Lower leg skin (tissue), 4 donors: Measurements from ENCODE around the gene SORBS2. TPM values are rescaled to one million over a fixed set of nuclear protein-coding genes. Genes with fewer than 3 reads are reported as not detected.

Experiments used
- DNase-seq, 2 donors: peaks; one replicate each; pipeline ENCODE4 v3.0.0-alpha.2; 2019; ENCODE audit warnings: low spot score in 2 of 2
- H3K4me3 ChIP-seq: fragments of 200-600 bp; sonication (generic); 2 replicates; pipeline ENCODE4 v1.5.1; 2017; ENCODE audit warnings: mild to moderate bottlenecking, low read depth; ENCODE audit not compliant: poor library complexity, severe bottlenecking
- POLR2A ChIP-seq, 2 donors: fragments of 450-650 bp; IDR thresholded peaks; one replicate each; pipeline ENCODE4 v1.6.1; 2016 to 2017; ENCODE audit warnings: antibody characterized with exemption in 2 of 2, mild to moderate bottlenecking in 1 of 2, moderate library complexity in 1 of 2
- WGBS, 2 donors: methylation state at CpG; one replicate each; pipeline ENCODE4 v1.1.5; 2018; 5-methylcytosine and 5-hydroxymethylcytosine counted together
- intact Hi-C: fragments of 100-400 bp; cut with DNase I; formaldehyde crosslinking; loops from one replicate; pipeline ENCODE4 v1.15.0; 2023; ENCODE audit warnings: low total_unique reads
- total RNA-seq, 4 donors: library from RNA; depleted of rRNA; stranded (reverse); fragments of >200 nt; gene quantifications; one replicate each; pipeline ENCODE4 v1.1.0, GENCODE V29; 2016
- TF ChIP-seq, protein P1 (sequence below), 3 donors: fragments of 450-650 bp; IDR thresholded peaks; one replicate each; pipeline ENCODE4 v1.5.1; 2016; ENCODE audit warnings: antibody characterized with exemption in 3 of 3, mild to moderate bottlenecking in 3 of 3, moderate library complexity in 2 of 3

The SORBS2 gene
- total RNA-seq, 4 donors from 2014 or later: 10.5 to 34.7 (median 20.6) TPM

DNA sequence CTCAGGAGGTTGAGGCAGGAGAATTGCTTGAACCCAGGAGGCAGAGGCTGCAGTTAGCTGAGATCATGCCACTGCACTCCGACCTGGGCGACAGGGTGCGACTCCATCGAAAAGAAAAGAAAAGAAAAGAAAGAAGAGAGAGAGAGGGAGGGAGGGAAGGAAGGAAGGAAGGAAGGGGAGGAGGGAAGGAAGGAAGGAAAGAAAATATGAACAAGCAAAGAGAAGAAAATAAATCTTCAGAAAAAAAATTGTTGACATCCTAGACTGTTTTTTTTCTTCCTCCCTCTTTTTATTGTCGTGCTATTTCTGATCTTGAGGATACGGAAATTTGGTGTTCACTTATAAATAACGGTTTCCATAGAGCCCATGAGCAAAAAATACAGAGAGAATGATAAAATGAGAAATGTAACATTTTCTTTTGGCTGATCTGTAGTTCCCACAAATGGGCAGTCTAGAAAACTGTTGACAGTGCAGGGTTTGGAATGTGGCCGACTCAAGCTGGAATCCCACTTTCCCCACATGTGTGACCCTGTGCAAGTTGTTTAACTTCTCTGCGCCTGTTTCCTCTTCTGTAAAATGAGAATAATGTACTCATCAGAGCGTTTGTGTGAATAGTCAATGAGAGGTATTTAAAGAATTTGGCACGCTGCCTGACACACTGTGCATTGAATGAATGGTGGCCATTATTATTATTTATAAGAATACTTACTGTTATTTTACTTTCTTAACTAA lies 19.4 kb downstream of the SORBS2 start:
- H3K4me3 ChIP-seq: no peak overlapping the region
- WGBS, 2 donors: 56% methylated on average over 11 of the region's 11 CpGs
- TF ChIP-seq, protein P1, sequence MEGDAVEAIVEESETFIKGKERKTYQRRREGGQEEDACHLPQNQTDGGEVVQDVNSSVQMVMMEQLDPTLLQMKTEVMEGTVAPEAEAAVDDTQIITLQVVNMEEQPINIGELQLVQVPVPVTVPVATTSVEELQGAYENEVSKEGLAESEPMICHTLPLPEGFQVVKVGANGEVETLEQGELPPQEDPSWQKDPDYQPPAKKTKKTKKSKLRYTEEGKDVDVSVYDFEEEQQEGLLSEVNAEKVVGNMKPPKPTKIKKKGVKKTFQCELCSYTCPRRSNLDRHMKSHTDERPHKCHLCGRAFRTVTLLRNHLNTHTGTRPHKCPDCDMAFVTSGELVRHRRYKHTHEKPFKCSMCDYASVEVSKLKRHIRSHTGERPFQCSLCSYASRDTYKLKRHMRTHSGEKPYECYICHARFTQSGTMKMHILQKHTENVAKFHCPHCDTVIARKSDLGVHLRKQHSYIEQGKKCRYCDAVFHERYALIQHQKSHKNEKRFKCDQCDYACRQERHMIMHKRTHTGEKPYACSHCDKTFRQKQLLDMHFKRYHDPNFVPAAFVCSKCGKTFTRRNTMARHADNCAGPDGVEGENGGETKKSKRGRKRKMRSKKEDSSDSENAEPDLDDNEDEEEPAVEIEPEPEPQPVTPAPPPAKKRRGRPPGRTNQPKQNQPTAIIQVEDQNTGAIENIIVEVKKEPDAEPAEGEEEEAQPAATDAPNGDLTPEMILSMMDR (IDR thresholded peaks at IDR 0.05): no peak
- no peak for TF ChIP-seq POLR2A (IDR thresholded peaks at IDR 0.05)
- intact Hi-C loops: no loop called here
- no peak for DNase-seq

DNA sequence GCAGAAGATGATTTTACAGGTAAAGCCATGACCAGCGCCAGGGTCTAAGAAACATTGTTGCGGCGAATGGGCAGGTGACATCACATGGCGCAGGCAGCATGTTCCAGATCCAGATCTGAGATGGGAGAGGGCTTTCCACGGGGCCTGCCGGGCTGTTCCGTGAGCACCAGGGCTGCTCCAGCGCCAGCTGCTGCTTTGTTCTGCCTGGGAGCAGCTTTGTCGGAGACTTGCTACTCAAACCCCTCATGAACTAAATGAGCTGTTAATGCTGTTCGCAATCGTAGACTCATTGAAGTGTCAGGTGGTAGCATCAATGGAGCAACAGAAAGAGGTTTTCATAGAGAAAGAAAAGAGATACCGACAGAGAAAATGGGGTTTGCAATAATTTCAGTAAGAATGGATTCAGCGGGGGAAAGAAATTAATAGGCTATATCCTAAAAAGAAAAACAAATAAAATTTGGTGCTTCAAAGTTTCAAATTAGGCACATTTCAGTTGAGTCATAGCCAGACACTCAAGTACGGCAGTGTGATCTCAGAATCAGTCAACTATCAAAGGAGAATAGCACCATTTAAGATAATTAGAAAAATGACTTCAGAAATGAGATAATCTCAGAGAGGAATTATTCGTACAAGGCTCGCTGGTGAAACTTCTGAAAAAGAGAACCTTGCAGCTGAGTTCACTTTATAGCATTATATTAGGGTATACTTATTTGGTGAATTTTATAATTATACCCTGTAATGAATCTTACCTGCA lies 23.9 kb downstream of the SORBS2 start:
- no peak for DNase-seq
- WGBS, 2 donors: 91 to 93% methylated on average over 16 of the region's 16 CpGs

DNA sequence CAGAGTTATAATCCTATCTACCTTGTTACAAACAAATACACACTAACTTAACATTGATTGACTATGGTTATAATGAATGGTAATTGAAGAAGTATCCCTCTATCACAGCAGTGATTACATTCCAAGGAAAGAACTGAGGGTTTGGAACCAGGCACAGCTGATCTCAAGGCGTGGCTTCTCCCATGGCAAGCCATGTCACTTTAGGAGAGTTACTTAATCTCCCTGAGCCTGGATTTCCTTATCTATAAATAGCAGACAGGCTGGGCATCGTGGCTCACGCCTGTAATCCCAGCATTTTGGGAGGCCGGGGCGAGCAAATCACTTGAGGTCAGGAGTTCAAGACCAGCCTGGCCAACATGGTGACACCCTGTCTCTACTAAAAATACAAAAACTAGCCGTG lies 25.6 kb downstream of the SORBS2 start:
- 68 to 73% methylated on average over 6 of the region's 6 CpGs for WGBS, 2 donors
- intact Hi-C loops: no loop called here
- TF ChIP-seq, protein P1 (IDR thresholded peaks at IDR 0.05): no peak
- H3K4me3 ChIP-seq: no peak overlapping the region
- no peak for DNase-seq

More for the DNA sequence above, 23.9 kb downstream of the SORBS2 start:
- TF ChIP-seq, protein P1 (IDR thresholded peaks at IDR 0.05): no peak
- TF ChIP-seq POLR2A (IDR thresholded peaks at IDR 0.05): no peak
- H3K4me3 ChIP-seq: no peak overlapping the region
- intact Hi-C loops: no loop called here

DNA sequence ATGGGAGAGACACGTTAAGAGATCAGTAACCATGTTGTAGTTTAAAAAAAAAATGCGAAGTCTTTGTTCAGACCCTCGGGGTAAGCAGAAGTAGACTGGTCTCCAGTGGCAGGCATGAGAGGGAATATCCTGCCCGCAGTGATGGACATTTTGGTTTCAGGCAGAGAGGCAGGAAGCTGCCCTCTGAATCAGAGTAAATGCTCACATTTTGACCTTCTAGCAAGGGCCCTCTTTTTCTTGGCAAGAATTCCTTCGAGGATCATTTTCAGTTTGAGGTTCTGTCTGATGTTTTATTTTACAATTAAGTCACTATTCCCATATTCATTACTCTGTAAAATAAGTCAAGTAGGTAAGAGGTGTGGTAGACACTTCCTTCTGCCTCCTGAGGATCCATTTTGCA lies 28.4 kb downstream of the SORBS2 start:
- DNase-seq: no peak
- WGBS, 2 donors: 69 to 72% methylated on average over 5 of the region's 5 CpGs
- TF ChIP-seq, protein P1 (IDR thresholded peaks at IDR 0.05): no peak
- no peak for TF ChIP-seq POLR2A (IDR thresholded peaks at IDR 0.05)
- no peak overlapping the region for H3K4me3 ChIP-seq
- intact Hi-C loops: no loop called here

DNA sequence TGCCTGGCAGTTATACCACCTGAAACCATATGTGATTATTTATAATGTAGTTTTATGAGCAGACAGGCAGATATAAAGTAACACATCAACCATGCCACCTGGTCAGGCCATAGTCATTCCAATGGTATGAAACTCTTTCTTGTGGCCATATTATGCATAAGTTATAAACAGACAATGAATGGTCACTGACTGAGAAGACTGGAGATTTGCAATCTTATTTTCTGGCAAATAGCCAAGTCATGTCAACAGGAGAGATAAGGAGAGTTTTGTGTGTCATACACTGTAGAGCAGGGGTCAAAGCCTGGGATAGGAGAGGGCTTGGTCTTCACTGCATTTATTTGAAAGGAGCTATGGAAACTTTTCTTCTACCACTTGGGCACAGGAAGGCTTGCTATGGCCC lies 29.5 kb downstream of the SORBS2 start:
- DNase-seq: no peak
- no peak overlapping the region for H3K4me3 ChIP-seq
- intact Hi-C loops: no loop called here
- TF ChIP-seq POLR2A (IDR thresholded peaks at IDR 0.05): no peak
- TF ChIP-seq, protein P1 (IDR thresholded peaks at IDR 0.05): no peak
